ENCODE results near the gene SPDYC. TPM values are rescaled to one million over a fixed set of nuclear protein-coding genes. Genes with fewer than 3 reads are reported as not detected.

The SPDYC gene
- total RNA-seq, 1 experiment from 2014 or later: 1.2 TPM

- no peaks in the 10 kb centered on the region for H3K9me3 ChIP-seq (ENCODE audit: control insufficient read depth in 1 of 2, insufficient read depth in 1 of 2, low read depth in 1 of 2, low read length in 2 of 2)
- H3K4me1 ChIP-seq (ENCODE audit: control insufficient read depth in 1 of 2, insufficient read depth in 2 of 2, low read length in 2 of 2): no peaks in the 10 kb centered on the region; a peak in 1 of 4 replicates
- ChIA-PET CTCF (no interaction called here), RAD21 (ENCODE audit: low non-redundant PET in 1 of 2, low total read pairs in 2 of 2, uncharacterized antibody in 2 of 2, unreplicated experiment in 2 of 2) (no interaction called here), POLR2A (no interaction called here)
- TF ChIP-seq, protein P1, sequence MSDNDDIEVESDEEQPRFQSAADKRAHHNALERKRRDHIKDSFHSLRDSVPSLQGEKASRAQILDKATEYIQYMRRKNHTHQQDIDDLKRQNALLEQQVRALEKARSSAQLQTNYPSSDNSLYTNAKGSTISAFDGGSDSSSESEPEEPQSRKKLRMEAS (IDR thresholded peaks at IDR 0.05): no peak
- TF ChIP-seq, protein P2, sequence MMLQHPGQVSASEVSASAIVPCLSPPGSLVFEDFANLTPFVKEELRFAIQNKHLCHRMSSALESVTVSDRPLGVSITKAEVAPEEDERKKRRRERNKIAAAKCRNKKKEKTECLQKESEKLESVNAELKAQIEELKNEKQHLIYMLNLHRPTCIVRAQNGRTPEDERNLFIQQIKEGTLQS (IDR thresholded peaks at IDR 0.05): no peak
- no peak for TF ChIP-seq SIN3A (IDR thresholded peaks at IDR 0.05; ENCODE audit: low read depth)
- TF ChIP-seq CBX3 (IDR thresholded peaks at IDR 0.05; ENCODE audit: low read depth): no peak
- no peak for TF ChIP-seq ZFX (IDR thresholded peaks at IDR 0.05)
- no peak for TF ChIP-seq EGR1 (IDR thresholded peaks at IDR 0.05; ENCODE audit: low read depth)
- TF ChIP-seq JUND (IDR thresholded peaks at IDR 0.05): no peak
- TF ChIP-seq REST (IDR thresholded peaks at IDR 0.05; ENCODE audit: low read depth): no peak
- TF ChIP-seq SP1 (IDR thresholded peaks at IDR 0.05; ENCODE audit: low read depth): no peak
- TF ChIP-seq CEBPB (IDR thresholded peaks at IDR 0.05; ENCODE audit: low read depth): no peak
- TF ChIP-seq YY1 (IDR thresholded peaks at IDR 0.05; ENCODE audit: extremely low read depth, insufficient replicate concordance, low read depth, low read length): no peak
- no TSS peak for BruUV-seq (replicated peaks)
- H2AFZ ChIP-seq (ENCODE audit: low read depth, low read length, poor library complexity, severe bottlenecking): no peak overlapping the region
- no peaks in the 10 kb centered on the region for H3K79me2 ChIP-seq (ENCODE audit: insufficient read depth, low read length)
- no peaks in the 10 kb centered on the region for H4K20me1 ChIP-seq (ENCODE audit: insufficient read depth)
- DNase-seq (ENCODE audit: low read depth, low spot score): no peak
- no peak overlapping the region for H3K9ac ChIP-seq (ENCODE audit: low read length)
- no peak for ATAC-seq
- no peaks in the 10 kb centered on the region for H3K27me3 ChIP-seq (ENCODE audit: insufficient read depth, low read length)
- H3K4me3 ChIP-seq (replicated peaks in 1 of 2; ENCODE audit: low read depth in 1 of 2, low read length in 2 of 2): no peak overlapping the region
- H3K27ac ChIP-seq (ENCODE audit: low read depth, low read length): no peak overlapping the region
- intact Hi-C loops (cut with micrococcal nuclease): no loop called here
- no peak overlapping the region for H3K4me2 ChIP-seq (ENCODE audit: low read length)
- no peaks in the 10 kb centered on the region for H3K9me2 ChIP-seq (ENCODE audit: insufficient read depth)
- H3K36me3 ChIP-seq (ENCODE audit: control insufficient read depth in 1 of 2, insufficient read depth in 2 of 2, low read length in 2 of 2): peaks cover 21 to 62% of the 10 kb centered on the region in 2 experiments
These were observed 36.9 kb downstream of the SPDYC start for GRCh38 chr11:65206901-65207300.

Data from HCT116 (cell line).